Measurements from ENCODE around the gene NEK5.

DNA sequence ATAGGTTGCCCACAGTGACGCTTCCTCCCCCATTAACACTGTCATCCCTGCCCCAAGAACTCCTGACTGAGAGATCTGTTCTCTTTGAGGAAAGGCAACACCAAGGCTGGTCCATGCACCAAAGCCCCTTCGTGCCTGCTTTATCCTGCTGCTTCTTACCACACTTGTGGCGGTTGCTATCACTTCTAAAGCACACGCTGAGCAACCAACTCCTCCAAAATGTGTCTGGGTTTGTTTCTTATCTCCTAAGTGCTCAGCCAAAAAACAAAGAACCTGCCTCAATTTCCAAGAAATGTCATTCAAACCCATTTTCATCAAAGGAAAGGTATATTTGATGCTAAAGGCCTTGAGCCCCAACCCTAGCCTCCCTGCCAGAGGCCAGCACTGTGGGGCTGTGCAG, 132.2 kb downstream of the NEK5 start:
- TF ChIP-seq, protein P1, sequence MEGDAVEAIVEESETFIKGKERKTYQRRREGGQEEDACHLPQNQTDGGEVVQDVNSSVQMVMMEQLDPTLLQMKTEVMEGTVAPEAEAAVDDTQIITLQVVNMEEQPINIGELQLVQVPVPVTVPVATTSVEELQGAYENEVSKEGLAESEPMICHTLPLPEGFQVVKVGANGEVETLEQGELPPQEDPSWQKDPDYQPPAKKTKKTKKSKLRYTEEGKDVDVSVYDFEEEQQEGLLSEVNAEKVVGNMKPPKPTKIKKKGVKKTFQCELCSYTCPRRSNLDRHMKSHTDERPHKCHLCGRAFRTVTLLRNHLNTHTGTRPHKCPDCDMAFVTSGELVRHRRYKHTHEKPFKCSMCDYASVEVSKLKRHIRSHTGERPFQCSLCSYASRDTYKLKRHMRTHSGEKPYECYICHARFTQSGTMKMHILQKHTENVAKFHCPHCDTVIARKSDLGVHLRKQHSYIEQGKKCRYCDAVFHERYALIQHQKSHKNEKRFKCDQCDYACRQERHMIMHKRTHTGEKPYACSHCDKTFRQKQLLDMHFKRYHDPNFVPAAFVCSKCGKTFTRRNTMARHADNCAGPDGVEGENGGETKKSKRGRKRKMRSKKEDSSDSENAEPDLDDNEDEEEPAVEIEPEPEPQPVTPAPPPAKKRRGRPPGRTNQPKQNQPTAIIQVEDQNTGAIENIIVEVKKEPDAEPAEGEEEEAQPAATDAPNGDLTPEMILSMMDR (IDR thresholded peaks at IDR 0.05; ENCODE audit: insufficient read depth, low read length, poor library complexity, severe bottlenecking), result no peak
- no peak for TF ChIP-seq EZH2phosphoT487 (conservative IDR thresholded peaks at IDR 0.05; ENCODE audit: low read length)
